ENCODE results near the gene CSF3.

The CSF3 gene

DNA sequence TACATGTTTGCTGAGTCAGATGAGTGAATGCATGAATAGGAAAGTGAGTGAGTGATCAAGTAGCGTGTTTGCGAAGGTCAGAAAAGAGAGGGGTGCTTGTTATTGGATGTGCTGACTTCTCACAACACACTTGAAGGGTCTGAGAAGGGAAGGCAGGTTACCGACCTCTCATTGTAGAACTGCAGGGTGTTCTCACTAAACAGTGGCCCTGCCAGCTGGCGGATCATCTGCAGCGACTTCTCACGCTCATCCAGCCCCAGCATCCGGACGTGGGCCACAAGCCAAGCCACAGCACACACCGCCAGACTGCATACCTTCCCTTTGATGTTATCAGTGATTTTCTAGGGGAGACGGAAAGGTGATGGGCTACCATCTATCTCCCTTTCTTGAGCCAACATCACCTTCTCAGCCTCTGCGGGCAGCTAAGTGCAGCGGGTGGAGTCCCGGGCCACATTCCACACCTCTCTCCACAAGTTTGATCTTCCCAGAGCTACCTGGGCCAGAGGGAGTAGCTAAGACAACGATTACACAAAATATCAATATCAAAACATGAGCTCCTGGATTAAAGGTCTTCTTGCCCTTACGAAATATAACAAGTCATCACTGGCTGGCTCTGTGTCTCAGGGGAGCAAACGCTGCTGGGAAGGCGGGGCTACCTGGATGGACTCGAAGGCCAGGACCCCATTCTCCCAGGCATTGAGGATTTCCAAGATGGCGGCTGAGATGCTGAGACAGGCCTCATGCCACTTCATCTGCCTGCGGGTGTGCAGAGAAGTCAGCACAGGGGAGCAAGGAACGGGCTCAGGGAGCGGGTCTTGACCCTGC is 11.0 kb downstream of the CSF3 start:
- DNase-seq: no peak

DNA sequence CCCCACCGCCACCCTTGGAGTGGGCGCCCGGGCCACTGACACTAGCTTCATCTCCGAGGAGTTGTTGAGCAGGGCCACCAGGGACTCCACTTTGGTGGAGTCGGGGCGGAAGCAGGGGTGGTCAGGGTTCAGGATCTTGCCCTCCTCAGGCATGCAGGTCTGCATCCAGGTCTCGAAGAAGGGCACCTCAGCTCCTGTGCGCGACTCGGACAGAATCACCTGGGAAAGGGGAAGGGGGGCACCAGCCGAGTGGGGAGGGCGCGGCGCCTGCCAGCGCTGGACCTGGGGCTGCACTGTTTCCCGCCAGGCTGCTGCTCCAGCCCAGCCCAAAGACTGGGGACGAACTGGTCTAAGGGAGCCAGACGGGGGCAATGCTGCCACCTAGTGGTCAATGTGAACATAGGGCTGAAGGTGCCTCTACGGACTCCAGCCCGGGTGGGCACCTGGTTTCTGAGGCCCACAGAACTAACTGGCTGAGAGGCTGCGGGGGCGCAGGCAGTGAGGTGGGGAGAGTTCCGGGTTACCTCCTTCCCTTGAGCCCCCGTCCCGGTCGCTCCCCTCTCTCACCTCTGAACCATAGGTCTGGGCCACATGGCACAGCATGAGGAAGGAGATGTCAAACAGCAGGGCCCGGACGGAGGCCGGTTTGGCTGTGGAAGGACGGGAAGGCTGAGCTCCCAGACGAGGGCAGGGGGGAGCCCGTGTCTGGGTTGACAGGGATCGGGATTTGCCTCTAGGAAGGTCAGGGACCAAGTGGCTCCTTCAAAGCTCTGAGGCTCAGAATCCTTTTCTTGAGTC is 11.8 kb downstream of the CSF3 start:
- peak; percentile 79 for DNase-seq

DNA sequence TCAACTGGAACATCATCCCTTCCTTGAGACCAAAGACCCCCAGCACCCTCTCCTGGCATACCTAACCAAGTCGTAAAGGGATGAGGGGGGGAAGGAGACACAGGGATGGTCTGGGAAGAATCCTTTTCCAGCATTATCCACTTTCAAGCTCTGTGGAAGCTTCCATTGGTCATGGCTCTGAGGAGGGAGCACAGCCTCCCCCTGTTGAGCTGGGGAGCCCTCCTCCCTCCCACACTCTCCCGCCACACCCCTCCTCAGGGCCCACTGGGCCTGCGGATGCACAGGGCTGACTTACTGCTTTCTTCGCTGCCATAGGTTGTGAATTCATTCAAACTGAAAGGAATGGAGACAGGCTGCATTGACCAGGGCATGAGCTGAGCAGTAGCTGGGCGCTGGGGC is 12.4 kb downstream of the CSF3 start:
- DNase-seq: no peak

DNA sequence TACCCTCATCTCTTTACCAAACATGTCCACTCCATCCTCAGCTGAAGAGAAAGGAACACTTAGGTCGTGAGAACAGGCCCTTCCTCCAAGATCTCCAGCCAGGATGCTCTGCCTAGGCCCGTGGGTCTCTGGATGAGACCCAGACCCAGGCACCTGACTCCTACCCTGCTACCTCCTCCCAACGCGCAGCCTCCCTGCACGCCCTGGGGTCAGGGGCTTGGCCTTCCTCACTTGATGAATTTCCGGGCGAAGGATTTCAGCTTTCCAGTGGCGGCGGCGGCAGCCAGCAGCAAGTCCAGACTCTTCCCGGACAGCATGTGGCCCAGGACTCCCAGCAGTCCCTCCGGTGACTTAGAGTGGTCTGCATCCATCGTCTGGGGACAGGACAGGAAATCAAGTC is 13.4 kb downstream of the CSF3 start:
- no peak for DNase-seq

DNA sequence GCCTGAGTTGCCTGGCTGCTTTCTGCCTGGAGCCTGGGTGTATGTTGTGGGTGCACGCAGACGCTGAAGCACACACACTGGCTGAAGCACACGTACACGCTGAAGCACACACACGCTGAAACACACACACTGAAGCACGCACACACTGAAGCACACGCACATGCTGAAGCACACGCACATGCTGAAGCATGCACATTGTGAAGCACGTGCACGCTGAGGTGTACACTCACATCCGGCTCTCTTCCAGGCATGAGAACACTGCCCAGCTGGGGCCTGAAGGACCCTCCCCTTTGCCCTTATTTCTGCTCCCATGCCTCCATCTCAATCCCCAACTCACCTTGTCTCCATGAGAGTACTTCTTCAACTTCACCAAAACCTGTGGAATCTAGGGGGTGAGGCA is 16.5 kb downstream of the CSF3 start:
- no peak for DNase-seq

DNA sequence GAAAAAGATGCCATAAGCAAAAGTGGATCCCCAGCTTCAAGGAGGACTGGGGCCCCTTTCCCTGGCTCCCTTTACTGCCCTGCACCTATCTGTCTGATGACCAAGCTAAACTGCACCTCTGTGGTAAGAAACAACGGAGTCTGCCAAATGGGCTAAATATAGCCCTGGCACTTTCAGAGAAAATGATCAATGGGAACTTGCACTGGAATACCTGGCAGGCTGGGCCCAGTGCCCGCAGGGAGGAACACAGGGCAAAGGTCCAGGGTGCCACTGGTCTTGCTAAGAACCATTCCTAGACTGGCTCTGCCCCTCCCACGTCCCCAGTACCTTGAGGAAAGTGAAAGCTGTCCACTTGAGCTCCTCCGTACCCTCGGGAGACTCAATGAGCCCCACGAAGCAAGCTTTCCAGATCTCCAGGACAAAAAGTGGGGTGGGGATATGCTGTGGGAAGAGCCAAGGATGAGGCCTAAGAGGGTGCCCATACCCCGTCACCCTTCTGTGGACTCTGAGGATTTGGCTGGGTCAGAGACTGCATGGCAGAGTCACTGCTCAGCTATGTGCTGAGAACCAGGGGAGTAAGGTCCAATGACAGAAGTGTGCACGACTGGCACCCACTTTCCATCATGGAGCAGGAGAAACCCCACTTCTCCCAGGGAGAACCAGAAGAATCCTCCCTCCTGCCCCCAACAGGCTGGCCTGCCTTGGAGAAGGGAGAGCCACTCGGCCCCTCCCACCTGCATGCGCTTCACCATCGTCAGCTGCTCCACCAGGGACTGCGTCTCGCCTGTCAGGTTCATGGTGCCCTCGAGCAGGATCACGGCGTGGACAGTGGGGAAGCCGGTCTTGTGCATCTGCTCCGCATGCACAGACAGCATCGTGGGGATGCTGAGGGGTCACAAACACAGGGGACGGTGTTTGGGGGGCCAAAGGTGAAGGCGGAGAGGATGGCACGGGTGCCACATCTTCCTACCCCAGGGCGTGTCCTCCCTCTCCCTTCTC is 17.4 kb downstream of the CSF3 start:
- DNase-seq: no peak

DNA sequence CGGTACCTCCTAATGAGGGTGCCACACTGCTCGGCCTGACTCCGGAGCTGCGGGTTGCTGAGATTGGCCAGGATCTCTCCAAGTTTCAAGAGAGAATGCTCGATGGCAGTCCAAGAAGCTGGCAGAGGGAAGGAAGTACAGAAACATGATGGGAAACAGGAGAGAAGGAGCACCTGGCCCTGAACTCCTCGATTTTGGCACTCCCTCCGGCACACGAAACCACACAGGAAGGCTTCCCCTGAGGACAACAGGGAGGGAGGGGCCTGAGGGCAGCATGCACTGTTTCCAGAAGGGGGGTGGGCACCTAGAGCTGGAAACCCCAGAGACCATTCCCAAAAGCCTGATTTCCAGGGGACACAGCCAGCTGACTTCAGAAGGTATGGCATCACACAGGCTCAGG is 18.1 kb downstream of the CSF3 start:
- no peak for DNase-seq

DNA sequence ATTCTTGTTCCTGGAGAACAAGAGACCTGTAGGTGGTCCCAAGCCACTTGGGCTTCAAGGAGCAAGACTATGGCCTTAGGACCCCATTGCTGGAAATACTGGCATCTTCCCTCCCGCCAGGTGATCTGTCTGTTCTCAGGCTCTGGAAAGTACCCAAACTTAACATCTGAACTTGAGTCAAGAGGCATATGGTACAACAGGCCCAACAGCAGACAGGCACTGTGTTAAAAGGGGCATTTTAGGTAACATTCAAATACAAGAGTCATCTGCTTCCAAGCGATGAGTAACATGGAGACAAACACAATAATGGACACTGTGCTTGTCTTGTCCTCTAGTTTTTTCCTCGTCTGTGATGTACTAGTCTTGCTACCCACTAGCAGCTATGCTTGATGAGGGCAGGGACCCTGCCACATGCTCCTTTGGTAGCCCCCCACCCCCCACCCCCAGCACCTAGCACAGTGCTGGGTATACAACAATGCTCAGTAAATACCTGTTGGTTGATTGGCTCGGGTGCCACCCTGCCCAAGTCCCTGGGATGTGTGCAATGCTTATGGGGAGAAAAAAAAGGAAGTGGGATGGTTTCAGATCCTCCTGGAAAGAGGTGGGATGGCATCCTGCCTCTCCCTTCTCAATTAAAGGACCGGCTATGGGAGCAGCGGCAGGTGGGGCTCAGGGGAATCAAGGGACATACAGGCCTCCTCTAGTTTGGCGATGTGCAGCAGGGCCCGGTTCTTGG is 19.4 kb downstream of the CSF3 start:
- no peak for DNase-seq

DNA sequence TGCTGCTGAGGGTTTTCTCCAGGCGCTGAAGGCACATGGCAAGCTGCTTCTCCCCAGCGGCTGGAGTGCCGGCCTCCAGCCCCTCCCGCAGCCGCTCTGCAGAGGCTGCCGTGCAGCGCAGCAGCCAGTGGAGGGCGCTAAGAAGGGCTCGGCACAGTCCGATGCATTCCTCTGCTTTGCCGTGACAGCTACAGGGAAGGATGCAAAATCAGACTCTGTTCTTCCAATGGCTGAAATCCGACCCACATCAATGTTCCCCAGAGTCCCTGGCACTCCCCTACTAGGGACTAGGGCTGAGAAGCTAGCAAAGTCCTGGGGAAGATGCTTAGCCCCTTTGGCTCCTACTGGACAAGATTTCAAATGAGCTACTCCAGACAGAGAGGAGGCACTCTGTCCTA is 19.9 kb downstream of the CSF3 start:
- DNase-seq: no peak

DNA sequence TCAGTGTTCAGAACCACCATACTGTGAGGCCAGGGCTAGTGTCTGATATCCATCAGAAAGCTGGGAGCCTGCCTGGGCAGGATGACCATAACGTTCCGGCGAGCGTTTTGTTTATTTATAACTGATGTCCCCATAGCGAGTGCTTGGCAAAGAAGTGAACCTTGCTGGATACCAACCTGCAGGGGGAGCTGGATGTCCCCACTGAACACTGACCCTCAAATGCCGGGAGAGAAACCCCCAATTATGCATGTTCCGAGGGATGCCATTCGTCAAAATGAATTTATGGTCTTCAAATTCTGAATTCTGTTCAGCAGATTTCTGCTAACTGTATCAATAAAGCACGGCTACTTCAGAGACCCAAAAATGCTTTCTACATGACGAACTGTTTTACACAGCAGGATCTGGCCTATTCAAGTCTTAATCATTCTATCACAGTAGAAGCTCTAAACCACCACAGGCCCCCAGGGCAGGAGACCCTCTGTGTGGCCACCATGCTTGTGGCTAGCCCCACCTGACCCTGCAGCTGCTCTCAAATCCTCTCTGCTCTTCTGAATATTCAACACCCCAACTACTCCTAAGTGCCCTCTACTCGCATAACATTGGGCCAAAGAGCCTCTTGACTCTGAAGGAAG is 23.8 kb downstream of the CSF3 start:
- no peak for DNase-seq

DNA sequence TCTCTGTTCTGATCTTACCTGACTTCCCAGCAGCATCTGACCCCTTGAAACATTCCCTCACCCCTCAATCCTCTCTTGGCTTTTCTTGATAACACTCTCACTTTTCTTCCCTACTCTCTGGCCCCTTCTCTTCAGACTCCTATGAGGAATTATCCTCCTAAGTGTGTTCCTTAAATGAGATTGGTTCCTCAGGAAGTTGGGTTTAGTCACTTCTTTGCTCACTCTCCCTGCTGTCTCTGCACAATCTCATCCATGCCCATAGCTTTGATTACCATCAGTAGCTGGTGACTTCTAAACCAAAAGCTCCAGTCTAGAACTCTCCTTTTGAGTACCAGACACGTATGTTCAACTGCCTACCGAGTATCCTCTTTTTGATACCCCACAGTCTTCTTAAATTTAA is 26.0 kb downstream of the CSF3 start:
- no peak for DNase-seq

DNA sequence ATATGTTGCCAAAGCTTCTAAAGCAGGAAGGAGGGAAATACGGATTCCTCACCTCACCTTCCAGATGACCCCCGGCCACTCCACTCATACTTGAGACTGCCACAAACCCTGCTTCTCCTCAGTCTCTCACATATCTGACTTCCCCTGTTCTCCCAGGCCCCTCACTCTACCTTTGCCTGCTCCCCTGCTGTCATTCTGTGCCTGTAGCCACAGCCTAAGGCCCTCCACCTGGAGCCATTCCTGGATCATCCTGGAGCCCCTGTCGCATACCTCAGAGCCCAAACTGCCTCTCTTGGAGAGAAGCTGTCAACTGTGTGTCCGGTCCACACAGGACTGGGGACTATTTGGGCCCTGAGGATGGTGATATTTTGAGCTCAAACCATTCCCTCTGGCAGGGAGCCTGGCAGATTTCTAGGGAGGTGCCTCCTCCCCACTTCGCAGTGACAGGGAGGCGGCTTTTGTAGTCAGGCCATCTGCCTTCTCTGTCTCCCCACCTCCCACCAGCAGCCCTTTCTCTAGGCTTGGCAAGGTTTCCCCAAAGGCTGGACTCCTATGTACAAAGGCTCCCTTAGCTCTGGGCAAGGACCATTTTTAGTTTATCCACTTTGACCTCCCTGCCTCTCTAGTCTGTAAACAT is 41.3 kb downstream of the CSF3 start:
- DNase-seq: no peak

DNA sequence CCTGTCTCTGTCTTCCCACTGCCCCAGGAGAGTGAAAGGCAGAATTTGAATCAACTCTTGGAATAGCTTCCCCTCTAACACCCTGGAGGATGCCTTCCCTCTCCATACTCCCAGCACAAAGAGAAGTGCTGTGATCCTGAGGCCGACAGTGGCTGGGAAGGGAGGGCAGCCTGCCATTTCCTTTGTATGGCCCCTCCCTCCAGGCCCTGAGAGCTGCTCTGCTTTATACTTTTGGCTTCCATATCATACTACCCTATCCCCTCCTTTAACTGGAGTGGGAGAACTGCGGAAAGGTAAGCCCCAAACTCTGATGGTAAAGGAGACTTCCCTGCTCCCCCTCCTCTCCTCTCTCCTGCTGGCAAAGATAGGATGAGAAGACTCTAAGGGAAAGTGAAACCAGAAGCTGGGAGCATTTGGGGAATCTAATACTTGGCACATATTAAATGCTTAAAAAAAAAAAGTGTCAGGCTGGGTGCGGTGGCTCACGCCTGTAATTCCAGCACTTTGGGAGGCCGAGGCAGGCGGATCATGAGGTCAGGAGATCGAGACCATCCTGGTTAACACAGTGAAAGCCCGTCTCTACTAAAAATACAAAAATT is 43.0 kb downstream of the CSF3 start:
- DNase-seq: no peak

DNA sequence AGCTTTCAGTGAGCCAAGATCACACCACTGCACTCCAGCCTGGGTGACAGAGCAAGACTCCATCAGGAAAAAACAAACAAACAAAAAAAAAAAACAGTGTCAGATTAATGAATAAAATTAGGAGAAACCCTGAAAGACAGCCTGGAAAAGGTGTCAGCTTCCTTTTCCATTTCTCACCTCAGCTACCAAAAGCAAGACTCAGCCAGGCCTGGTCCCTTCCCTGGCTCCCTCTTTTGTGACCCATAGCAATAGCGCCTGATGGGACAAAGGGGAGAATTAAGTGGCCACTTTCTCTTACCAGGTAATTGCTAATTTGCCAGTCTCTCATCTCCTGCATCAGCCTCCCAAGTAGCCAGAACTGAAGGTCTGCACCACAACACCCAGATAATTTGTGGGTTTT is 43.6 kb downstream of the CSF3 start:
- DNase-seq: no peak

DNA sequence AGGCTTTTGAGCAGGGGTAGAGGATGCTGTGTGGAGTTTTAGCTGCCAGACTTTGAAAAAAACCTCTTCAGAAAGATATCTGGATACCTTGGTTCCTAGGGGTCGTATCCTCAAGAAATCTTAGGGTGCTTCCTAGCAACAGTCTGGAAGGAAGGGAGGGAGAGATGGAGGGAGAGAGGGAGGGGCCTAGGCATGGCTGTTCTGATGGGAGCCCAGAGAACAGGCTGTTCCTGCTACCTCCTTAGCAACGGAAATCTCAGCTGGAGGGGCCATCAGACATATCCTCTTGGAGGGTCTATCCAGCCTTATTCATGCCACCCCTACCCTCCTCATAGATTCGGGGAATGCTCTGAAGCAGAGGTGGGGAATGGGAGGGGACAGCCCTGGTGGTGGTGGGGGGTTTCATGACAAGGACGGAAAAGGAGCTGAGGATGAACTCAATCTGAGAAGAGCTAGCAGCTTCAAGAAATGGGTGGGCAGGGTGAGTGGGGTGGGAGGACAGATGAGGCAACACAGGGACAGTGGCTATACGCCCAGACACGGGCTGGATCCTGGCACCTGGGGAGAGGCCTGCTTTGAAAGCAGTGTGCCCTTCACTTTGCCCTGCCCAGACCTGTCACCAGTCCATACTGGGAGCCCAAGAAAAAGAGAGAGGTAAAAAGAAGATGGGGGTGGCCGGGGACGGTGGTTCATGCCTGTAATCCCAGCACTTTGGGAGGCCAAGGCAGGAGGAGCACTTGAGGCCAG is 44.7 kb downstream of the CSF3 start:
- no peak for DNase-seq

DNA sequence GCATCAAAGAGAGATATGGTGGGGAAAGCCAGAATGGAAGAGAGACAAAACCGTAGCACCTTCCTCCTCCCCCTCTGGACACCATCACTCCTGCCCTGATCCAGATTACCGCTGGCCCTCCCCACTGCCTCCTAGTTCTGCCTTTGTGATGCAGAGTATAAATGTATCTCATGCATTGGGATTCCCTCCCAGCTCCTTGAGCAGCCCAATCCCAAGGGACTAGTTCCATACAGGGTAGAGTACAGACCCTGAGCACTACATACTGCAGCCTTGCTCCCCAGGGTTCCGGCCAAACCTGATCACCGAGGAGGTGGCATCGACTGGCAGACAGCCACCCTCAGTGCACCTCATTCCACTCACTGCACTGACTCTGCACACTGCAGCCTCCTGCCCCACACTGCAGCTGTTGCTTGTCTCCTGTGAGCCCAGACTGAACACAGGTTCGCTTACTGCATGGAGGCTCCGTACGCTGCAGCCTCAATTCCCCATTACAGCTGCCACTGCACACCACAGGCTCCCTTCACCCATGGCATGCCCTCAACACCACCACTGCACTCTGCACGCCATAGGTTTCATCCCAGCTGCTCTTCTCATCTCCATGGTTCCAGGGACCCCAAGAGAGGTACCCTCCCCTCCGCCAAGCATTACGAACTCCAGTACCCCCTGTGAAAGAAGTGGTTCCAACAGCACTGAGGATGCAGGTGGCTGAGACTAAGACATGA is 45.8 kb downstream of the CSF3 start:
- DNase-seq: no peak

DNA sequence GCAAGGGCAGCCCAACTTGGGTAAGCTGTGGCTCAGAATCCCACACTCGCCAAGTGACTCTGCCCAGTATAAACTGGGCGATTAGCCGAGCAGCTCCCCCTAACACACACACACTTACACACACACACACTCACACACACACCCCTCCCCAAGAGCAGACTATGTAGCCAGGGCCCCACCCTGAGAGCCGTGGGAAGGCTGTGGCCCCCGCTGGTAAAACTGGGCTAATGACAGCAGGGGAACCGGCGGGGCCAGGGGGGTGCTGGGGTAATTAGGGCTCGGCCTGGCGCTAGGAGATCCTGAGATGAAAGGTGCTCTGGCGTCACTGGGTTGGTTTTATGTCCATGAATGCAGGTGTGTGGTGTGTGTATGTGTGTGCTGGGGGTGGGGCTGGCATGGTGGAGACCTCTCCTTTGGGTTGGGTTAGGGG is 46.4 kb downstream of the CSF3 start:
- no peak for DNase-seq

DNA sequence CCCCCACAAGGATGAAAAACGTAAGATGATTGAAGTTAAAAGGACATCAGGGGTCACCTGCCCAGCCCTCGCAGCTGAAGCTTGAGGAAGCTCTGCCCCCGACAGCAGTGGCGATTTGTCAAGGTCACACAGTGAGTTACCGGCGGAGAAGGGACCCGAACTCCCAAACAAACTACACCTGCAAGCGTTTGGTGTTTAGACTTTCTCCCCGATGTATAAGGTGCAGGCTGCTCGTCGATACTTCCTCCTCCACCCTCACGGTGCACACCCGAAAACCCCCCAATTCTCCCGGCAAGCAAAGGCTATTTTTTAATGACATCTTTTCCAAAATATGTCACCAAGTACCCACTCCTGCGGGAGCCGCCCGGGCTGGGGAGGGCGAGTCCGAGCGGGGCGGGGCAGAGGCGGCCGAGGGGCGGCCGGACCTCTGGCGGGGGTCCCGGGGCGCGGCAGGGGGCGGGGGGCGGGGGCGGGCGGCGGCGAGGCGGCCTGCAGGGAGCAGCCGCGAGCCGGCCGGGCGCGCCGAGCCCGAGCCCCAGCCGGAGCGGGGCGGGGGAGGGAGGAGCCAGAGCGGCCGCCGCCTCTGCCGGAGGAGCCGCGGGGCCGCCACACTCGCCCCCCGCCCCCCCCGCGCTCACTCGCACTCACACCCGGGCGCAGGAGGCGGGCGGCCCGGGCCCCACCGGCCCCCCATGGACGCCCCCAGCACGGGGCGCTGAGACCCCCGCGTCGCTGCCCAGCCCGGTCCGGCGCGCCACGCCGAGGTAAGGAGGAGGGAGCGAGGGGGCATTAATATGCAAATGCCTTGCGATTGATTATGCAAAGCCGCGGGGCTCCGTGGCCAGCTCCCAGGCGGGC is 47.3 kb downstream of the CSF3 start, which contains the start of gene THRA:
THRA (plus strand) TSS at position 637 of the 858 bp plus-strand sequence. CDS start 11,524 bp downstream, outside the sequence.
- peak; percentile 82 for DNase-seq
